ENCODE results near the gene RIMBP2.

The RIMBP2 gene

DNA sequence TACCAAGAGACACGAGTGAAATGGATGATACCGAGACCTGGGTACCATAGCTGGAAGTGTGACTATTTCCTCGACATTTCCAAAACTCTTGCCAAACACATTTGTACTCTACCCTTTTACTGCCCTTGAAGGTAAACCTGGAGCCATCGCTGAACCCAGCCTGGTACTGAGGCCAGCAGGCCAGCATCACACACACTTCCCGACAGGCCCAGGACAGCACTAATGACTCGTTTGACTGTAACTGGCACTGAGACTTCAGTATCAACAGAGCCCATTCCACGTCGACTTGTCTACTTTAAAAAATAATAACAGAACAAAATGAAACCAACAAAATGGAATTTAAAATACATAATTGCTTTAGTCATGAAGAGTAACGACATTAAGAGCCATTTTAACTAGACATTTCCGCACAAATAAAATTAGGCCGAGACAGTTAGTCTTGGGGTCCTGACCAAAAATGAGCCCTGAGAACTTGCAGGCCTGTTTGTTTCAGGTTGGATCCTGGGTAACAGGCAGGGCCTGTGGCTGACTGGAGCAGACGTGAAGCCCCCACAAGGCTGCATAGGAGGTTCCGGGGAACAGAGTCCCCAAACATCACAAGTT, 94.3 kb downstream of the RIMBP2 start:
- DNase-seq, result no peak

DNA sequence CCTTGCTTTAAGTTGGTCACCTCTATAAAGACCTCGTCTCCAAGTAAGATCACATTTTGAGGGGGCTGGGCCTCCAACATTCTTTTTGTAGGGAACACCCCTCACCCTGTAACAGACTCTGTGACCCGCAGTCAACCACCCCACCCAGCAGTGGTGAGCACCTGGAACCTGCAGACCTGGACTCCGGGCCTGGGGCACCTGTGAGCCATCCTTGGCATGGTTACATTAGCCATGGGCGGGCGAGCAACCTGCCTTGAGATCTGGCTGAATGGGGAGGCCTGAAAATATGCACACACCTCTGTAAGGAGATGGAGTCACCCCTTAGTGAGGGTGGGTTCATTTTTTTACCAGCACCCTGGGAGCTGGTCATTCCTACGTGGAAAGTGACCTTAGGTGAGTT, 95.3 kb downstream of the RIMBP2 start:
- no peak for DNase-seq

DNA sequence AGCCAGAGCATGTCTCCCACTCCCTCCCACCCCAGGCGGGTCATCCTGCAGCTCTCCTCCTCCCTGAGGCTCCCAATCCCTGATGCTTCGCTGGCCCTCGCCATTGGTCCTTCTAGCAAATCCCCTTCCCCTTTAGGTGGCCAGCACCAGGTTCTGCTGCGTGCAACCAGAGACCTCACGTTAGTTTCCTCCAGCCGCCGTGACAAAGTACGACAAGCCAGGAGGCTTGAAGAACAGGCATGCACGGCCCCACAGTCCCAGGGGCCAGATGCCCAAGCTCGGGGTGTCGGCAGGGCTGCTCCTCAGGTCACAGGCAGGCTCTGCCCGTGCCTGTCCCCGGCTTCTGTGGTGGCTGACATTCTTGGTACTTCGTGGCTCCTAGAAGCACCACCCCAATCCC, 95.8 kb downstream of the RIMBP2 start:
- DNase-seq, result no peak

DNA sequence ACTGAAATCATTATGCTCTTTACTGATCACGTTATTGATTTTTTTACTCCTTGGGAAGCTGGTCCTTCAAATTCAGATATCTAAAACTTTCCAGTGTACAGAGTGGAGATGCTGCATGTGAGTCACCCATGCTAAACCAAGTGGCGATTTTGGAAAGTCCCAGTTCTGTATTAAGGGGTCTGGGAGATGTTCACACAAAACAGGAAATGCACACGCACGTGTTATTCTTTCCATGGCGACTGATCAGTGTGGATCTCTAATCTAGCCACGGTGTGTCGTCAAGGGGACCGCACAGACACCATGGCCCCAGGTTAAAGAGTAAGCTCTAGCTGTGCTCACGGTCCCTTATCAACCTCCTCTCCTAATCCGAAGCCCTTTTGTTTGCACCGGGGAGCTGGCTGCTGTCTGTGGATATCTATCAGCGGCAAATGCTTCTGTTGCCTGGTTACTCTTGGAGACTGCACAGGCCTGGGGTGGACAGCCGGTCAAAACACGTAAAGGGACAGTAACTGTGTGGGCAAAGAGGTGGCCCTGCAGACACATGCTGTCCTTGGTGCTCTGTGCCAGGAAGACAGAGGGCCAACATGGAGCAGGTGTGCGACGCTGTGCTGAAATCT, 96.6 kb downstream of the RIMBP2 start:
- no peak for DNase-seq

DNA sequence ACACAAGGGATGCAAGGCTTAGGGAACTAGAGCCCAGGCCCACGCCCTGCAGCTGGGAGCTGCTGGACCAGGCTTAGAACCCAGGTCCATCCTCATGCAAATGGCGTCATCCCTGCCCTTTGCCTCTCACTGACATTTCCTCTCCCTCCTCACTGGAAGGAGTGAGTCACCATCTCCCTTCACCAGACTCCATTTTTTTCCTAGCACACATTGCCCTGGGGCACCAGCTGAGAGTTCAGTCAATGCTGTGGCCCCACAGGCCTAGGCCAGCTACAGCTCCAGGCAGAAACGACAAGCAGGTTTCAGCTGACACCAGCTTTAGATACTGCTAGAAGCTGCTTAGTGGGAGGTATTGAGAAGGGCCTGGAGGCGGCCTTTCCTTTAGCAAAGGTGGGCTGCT, 98.9 kb downstream of the RIMBP2 start:
- no peak for DNase-seq

DNA sequence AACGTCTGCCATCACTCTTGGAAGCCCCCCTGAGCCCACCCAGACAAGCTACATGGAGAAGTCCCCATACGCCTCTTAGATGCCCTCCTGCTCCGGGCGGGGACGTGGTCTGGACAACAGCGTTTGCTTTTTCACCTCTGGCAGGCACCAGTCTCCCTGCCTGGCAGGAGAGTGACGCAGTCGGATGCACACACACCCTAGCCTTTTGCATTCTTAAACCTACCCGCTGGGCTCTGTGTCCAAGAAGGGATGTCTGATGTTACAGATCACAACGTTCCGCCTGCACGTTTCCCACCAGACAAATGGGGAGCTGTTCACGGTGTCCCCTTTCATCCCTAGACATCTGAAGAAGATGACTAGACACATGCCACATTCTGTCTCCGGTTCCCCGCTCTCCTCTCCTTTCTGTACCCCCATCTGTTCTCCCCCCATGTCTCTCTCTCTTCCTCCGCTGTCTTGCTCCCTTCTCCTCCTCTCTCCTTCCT, 100.2 kb downstream of the RIMBP2 start:
- no peak for DNase-seq

DNA sequence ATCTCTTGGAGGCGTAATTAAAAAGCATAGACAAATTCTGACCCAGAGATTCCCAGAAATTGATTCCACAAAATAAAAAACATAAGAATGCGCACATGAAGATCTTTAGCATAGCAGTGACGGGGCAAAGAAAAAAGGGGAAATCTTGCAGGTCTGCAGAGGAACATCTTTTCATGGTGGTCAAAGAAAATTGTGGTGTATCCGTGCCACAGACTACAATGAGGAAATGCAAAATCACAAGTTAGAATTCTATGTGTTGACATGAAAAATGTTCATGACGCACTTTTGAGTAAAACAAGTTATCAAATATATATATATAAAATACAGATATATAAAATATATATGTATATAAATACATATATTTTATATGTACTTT, 101.6 kb downstream of the RIMBP2 start:
- no peak for DNase-seq

DNA sequence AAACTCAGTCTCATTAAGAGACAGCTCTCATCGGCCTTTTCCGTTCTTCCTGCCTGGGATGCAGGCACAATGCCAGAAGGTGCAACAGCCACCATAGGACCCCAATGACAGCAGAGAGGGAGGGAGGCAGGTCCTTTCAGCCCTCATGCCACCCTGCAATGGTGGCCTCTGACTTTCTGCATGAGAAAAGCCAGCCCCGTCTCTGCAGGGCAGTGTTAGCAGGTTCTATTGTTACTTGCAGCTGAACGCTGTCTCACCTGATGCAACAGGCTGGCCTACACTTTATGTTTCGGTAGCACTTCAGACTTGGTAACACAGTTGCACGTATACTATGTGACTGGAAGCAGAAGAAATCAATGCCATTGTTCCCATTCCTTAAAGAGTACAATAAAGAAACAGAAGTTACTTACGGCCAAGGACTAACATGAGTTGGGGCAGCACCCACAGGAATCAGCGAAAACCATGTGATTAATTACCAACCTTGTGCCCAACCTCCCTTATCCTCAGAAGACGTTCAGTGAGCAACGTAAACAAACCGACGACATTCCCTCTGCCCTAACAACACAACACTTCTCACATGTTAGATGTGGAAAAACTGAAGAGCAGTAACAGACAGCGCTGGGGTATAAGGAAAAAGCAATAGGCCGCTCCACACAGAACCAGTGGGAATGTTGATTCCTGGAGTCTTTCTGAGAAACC, 102.1 kb downstream of the RIMBP2 start:
- no peak for DNase-seq

DNA sequence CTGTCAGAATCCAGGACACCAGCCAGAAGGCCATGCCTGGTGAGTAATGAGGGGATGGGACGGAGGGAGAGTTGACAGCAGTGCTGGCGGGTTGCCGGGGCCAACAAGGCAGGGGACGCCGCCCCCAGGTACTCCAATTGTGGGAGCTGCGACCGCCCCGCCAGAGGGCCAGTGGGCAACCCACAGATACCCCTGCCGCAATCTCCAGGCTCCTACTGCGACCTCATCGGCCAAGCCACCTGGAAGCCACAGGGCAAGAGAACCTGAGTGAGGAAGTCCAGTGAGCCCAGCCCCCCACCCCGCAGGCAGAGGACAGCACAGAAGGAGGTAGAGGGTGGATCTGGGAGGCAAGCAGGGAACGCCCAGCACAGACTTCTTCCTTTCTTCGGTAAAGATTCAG, 103.0 kb downstream of the RIMBP2 start:
- no peak for DNase-seq

DNA sequence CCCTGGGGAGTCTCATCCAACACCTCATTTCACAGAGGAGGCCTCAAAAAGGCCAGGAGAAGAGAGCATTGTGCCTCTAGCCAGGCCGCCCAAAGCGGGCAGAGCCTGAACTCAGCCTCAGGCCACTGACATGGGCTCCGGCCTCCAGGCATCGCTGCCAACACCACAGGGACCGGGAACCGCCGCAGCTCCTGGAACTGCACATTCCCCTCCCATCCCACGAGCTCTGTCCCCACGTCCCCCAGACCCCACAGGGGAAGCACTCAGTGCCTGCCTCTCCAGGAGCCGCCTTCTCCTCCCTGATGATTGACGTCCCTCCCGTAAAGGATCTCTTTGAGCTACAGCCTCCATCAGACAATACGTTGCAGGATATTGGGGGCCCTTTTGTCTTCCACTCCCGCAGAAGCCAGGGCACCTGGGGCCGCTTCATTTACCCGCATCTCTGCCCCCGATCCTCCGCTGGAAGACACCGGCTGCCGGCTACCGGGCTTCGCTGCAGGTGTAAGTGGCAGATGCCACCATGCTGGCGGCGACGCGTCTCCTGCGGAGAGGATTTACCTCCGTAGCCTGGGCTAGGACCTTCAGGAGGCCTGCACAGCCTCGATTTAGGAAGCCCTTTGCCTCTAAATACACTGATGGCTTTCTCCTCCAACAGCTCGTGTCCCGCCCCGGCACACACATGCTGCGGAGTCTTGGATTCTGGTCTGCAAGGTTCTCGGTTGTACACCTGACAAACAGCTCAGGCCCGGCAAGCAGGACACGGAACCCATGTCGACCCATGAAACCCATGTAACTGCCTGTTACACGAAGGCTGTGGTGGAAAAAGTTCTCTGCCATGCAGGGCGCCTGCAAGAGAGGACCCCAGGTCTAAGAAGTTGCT, 104.8 kb downstream of the RIMBP2 start:
- DNase-seq, result no peak

DNA sequence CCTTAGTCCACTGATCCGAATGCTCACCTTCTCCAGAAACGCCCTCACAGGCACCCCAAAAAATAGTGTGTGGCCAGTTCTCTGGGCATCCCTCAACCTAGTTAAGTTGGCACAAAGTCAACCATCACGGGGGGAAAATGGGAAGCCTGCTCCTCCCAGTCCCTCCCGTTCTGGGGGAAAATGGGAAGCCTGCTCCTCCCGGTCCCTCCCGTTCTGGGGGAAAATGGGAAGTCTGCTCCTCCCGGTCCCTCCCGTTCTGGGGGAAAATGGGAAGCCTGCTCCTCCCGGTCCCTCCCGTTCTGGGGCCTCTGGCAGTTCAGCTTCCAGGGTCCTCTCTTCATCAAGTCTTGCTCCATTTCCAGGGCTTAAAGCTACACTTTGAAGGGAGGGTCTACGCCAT, 106.1 kb downstream of the RIMBP2 start:
- no peak for DNase-seq

DNA sequence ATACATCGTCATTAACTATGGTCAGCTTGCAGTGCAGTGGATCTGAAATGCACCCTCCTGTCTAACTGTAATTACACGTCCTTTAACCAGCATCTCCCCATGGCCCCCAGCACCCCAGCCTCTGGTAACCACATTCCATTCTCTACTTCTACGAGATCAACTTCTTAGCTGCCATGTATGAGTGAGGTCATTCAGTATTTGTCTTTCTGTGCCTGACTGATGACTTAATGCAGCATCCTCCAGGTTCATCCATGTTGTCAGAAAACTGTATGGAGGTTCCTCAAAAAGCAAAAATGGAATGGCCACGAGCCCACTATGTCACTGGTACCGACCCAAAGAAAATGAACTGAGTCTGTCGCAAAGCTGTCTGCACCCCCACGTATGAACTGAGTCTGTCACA, 107.3 kb downstream of the RIMBP2 start:
- DNase-seq, result no peak

DNA sequence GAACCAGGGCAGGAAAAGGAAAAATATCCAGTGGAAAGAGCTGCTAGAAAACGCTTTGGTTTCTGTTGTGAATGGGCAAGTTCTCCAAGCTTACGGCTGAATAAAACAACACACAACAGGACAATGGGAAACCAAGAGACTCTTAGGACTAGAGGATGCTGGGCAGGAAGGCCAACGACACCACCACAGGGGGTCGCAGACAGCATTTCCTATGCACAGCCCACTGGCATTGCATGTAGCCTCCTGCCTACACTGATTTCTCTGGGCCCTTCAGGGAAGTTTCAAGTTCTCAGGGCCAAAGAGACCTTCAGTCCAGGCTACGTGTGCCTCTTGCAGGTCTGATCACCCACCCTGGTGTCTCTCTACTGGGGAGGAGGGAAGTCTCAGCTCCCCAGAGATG, 108.0 kb downstream of the RIMBP2 start:
- DNase-seq, result no peak

DNA sequence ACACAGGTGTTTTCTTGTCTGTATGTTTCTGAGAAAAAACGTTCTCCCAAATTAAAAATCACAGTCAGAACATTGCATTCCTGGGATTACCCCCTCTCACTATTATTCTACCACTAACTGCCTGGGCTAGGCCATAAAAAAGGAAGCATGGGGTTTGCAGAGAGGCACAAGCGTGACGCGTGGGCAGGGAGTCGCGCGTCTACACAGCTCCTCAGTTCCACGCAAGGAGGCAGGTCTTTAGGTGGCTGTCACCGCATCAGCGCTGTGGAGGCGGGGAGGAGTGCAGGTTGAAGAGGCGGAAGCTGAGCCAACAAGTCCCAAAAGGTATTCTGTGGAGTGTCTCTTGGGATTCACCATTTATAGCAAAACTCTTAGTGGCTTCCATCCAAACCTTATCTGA, 109.9 kb downstream of the RIMBP2 start:
- DNase-seq, result no peak

DNA sequence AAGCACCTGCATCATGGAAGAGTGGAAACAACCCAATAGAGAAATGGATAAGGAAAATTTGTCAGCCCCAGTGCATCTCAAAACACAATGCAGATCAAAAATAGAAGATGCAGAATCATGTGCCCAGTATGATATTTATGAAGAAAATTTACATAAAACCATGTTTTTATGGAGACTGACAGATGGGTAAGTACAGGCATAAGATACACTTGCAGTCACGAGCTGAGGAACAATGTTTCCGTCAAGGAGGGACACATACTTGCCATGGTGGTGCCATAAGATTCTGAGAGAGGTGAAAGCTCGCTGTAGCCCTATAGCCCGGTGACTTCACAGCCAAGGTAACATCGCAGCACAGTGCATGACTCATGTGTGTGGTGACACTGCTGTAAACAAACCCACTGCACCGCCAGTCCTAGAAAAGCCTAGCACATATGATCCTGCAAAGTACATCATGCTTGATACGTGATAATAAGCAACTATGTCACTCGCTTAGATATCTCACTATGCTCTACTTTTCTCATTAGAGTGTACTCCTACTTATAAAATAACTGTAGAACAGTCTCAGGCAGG, 112.6 kb downstream of the RIMBP2 start:
- DNase-seq, result no peak

DNA sequence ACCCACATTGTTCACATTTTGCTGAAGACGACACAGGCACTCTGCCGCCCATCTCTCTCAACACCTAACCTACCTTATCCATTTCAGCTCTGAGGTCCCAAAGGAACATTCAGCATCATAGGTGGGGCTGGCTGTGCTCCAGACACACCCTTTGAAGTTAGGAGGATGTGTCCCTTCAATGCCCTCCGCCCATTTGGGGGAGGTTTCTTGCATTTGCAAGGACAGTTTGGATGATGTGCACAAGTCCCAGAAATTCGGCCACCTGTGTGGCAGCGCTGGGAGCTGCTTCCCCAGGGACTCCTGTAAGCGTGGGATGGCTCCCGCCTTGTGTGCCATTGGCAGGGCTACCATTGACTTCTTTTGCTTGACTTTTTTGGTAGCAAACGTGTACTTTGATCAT, 113.8 kb downstream of the RIMBP2 start:
- DNase-seq, result no peak

DNA sequence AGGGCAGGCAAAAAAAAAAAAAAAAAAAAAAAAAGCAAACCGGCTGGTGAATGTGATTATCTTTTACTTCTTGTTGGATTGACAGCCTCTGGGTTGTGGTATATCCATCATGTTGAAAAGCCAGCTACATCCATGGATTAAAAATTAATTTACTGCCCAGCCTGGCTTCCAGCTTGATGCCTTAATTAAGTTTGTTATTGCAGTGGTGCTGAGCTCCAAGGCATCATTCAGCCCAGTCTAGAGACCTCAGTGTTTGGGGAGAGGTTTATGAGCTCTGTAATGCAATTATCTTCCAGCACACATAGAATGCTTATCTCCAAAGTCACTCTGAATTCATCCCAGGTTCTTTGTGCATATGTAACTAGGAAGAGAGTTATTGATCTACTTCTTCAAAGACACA, 114.8 kb downstream of the RIMBP2 start:
- DNase-seq, result no peak

DNA sequence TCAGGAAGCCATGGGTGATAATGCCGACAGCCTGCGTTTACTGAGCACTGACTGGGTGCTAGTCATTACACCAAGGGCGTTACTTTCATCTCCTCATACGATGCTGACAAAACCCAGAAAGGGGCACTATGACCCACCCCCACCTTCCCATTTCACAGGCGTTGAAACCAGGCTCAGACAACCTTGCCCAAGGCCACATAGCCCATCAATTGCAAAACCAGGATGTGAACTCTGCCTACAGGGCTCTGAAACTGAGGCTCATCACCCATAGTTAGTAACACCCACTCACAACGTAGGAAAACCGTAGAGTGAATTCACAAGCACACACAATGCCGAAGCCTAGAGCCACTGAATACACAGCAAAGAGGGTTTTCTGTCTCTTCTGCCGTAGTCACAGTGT, 119.9 kb downstream of the RIMBP2 start:
- DNase-seq, result no peak

DNA sequence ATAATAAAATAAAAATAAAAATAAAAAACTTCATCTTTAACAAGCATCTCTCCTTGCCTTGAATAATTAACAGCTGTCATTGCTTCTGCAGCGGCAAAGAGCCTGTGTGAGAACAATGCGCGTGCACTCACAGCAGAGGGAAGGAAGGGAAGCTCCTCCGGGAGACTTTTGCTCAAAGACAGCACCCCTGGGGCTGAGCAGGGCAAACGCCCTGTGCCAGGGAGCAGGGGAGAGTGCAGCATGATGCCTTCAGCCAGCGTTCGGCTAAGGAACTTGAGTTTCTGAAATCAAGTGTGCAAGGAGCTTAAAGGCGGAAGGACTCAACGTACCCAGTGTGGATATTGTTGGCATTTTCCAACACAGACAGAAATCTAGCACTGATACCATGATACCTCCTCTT, 120.5 kb downstream of the RIMBP2 start:
- DNase-seq, result no peak

DNA sequence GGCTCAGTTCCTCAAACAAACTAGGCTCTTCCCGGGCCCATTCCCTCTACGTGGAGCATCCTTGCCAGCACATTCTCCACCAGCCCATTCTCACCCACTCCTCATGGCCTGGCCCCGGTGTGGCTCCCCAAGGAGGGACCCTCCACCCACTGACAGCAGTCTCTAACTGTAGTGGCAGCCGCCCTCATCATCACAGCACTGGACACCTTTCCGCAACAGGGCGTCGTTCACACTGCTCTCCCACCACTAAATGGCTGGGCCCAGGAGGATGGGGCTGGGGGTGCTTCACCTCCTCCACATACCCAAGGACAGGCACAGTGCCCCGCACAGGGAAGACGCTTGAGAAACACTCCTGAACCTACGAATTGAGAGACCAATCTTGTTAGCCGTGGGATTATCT, 123.0 kb downstream of the RIMBP2 start:
- DNase-seq, result no peak

DNA sequence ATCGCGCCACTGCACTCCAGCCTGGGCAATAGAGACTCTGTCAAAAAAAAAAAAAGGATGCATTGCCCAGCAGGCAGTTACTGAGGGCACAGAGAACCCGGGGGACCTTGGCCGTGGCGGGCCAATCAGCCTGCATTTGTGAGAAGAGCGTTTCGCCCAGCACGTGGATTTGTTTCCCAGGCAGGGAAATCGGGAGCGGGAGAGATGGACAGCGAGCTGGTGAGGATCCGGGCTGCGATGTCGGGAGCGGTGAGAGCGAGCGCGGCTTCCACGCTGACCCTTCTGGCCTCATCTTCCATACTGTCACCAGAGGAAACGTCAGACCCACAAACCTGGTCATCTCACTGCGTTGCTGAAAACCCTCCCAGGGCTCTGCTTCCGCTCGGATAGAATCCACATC, 123.5 kb downstream of the RIMBP2 start:
- no peak for DNase-seq

DNA sequence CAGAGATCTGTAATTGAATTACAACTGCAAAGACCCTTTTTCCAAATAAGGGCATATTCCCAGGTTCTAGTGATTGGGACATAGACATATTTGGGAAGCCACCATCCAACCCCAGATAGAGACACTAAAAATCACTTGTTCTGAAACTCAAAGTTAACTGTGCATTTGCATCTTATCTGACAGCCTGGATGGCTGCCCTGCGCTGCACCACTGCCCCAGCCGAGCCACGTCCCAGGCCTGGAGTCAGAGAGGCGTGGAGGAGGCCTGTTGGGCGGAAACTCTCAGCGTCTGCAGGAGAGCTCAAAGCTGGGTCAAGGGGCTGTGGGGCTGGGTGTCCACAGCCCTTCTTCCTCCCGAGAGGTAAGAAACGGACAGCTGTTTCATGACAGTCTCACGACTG, 124.4 kb downstream of the RIMBP2 start:
- no peak for DNase-seq

DNA sequence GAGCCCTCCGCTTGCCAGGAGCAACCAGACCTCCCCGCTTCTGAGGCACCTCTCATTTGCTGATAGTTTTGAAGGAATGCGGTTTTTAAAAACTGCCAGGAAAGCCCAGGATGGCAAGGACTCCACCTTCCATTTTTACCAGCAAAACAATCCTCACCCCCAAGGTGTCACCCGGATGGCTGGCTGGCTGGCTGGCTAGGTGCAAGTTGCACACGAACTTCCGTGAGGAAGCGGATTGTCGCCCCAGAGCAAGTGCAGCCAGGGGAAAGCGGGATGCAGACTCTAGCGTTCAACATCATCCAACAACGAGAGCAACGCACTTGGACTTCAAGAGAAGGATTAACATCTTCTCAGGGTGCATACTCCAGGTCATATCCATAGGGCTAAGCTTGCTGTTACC, 125.4 kb downstream of the RIMBP2 start:
- no peak for DNase-seq

All from amniotic stem cell (primary cell).